OCI-LY1 (cell line): Measurements from ENCODE around the gene MOB3A.

Experiments
- H2AFZ ChIP-seq: fragments of 200-600 bp; sonication (generic), shearing (Covaris generic); 2 replicates; pipeline ENCODE4 v1.6.0; 2014; ENCODE audit warnings: antibody characterized with exemption, mild to moderate bottlenecking, low read length
- H3F3A ChIP-seq: fragments of 200-600 bp; sonication (generic), shearing (Covaris generic); 2 replicates; pipeline ENCODE4 v1.6.0; 2014; ENCODE audit warnings: mild to moderate bottlenecking, antibody characterized with exemption, low read length, moderate library complexity; ENCODE audit not compliant: insufficient read depth
- H3K27ac ChIP-seq: fragments of 200-600 bp; sonication (generic); 2 replicates; pipeline ENCODE4 v1.5.1; 2014; ENCODE audit warnings: low read length, mixed run types, mild to moderate bottlenecking, low read depth; ENCODE audit not compliant: poor library complexity, severe bottlenecking
- H3K27me3 ChIP-seq: fragments of 200-600 bp; sonication (generic); 2 replicates; pipeline ENCODE4 v1.6.0; 2014; ENCODE audit warnings: antibody characterized with exemption, mild to moderate bottlenecking, low read length, moderate library complexity; ENCODE audit not compliant: insufficient read depth
- H3K36me3 ChIP-seq: fragments of 200-600 bp; sonication (generic); 2 replicates; pipeline ENCODE4 v1.6.1; 2014; ENCODE audit warnings: mild to moderate bottlenecking, antibody characterized with exemption, low read length, moderate library complexity, mixed read lengths; ENCODE audit not compliant: insufficient read depth
- H3K4me1 ChIP-seq: fragments of 200-600 bp; sonication (generic); 2 replicates; pipeline ENCODE4 v1.5.1; 2014; ENCODE audit warnings: mild to moderate bottlenecking, low read length, moderate library complexity; ENCODE audit not compliant: insufficient read depth, severe bottlenecking
- H3K4me2 ChIP-seq: fragments of 200-600 bp; sonication (generic), shearing (Covaris generic); 2 replicates; pipeline ENCODE4 v1.6.1; 2014; ENCODE audit warnings: low read length
- H3K4me3 ChIP-seq: fragments of 200-600 bp; sonication (generic); 2 replicates; pipeline ENCODE4 v1.5.1; 2014; ENCODE audit warnings: low read length, low read depth, mild to moderate bottlenecking, mixed read lengths; ENCODE audit not compliant: poor library complexity, severe bottlenecking
- H3K79me2 ChIP-seq: fragments of 200-600 bp; shearing (Covaris generic); 2 replicates; pipeline ENCODE4 v1.6.1; 2016; ENCODE audit warnings: mixed run types, low read length, mixed read lengths; ENCODE audit not compliant: insufficient read depth
- H3K9ac ChIP-seq: fragments of 200-600 bp; sonication (generic), shearing (Covaris generic); 2 replicates; pipeline ENCODE4 v1.6.1; 2014; ENCODE audit warnings: mild to moderate bottlenecking, low read length, mixed read lengths
- H3K9me2 ChIP-seq: fragments of 200-600 bp; sonication (generic), shearing (Covaris generic); 2 replicates; pipeline ENCODE4 v1.6.1; 2014; ENCODE audit warnings: low read depth, mild to moderate bottlenecking, low read length, mixed read lengths
- H3K9me3 ChIP-seq: fragments of 200-600 bp; shearing (Covaris generic); 2 replicates; pipeline ENCODE4 v1.6.1; 2014; ENCODE audit warnings: low read length, mixed read lengths
- H4K20me1 ChIP-seq: fragments of 200-600 bp; sonication (generic), shearing (Covaris generic); 2 replicates; pipeline ENCODE4 v1.6.0; 2016; ENCODE audit warnings: mild to moderate bottlenecking, low read length; ENCODE audit not compliant: insufficient read depth
- EZH2 ChIP-seq: fragments of 200-600 bp; sonication (generic), shearing (Covaris generic); IDR thresholded peaks from 2 replicates; pipeline ENCODE4 v1.8.0; 2017; ENCODE audit warnings: borderline replicate concordance, mixed run types, mild to moderate bottlenecking, antibody characterized with exemption, low read length, moderate library complexity, mixed read lengths
- TF ChIP-seq, protein P1 (sequence below): fragments of 200-600 bp; sonication (generic), shearing (Covaris generic); IDR thresholded peaks from 2 replicates; pipeline ENCODE4 v1.5.1; 2017; ENCODE audit warnings: mild to moderate bottlenecking, antibody characterized with exemption, low read length, moderate library complexity, mixed read lengths

The MOB3A gene

DNA sequence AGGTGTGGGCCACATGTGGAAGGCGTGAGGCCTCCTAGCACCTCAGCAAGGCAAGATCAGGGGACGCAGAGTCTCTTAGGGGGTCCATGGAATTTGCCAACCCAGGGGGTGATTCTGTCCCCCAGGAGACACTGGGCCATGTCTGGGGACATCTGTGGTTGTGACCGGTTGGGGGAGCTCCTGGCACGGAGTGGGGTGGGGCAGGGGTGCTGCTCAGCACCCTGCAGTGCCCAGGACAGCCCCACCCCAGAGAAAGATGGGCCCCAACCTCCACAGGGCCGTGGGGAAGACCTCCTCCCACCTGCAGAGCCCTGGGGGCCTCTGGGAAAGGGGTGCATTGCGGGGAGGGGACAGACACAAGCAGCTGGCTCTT is 49.1 kb downstream of the MOB3A start:
- no peaks in the 10 kb centered on the region for H3K9me2 ChIP-seq
- no peak overlapping the region for H2AFZ ChIP-seq
- H3K4me1 ChIP-seq = peaks cover 69% of the 10 kb centered on the region
- H3K27me3 ChIP-seq = no peaks in the 10 kb centered on the region
- no peak overlapping the region for H3K4me2 ChIP-seq
- peaks cover 15% of the 10 kb centered on the region; the same call in 1 of the 2 replicates for H3K36me3 ChIP-seq
- no peaks in the 10 kb centered on the region for H3K79me2 ChIP-seq
- H3K4me3 ChIP-seq = no peak overlapping the region
- TF ChIP-seq, protein P1, sequence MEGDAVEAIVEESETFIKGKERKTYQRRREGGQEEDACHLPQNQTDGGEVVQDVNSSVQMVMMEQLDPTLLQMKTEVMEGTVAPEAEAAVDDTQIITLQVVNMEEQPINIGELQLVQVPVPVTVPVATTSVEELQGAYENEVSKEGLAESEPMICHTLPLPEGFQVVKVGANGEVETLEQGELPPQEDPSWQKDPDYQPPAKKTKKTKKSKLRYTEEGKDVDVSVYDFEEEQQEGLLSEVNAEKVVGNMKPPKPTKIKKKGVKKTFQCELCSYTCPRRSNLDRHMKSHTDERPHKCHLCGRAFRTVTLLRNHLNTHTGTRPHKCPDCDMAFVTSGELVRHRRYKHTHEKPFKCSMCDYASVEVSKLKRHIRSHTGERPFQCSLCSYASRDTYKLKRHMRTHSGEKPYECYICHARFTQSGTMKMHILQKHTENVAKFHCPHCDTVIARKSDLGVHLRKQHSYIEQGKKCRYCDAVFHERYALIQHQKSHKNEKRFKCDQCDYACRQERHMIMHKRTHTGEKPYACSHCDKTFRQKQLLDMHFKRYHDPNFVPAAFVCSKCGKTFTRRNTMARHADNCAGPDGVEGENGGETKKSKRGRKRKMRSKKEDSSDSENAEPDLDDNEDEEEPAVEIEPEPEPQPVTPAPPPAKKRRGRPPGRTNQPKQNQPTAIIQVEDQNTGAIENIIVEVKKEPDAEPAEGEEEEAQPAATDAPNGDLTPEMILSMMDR = peak; percentile 9; the same call in 1 of the 2 replicates
- TF ChIP-seq EZH2 = no peak
- H4K20me1 ChIP-seq = no peaks in the 10 kb centered on the region
- no peak overlapping the region for H3K27ac ChIP-seq
- H3K9me3 ChIP-seq = no peaks in the 10 kb centered on the region
- H3K9ac ChIP-seq = no peak overlapping the region
- no peaks in the 10 kb centered on the region for H3F3A ChIP-seq

DNA sequence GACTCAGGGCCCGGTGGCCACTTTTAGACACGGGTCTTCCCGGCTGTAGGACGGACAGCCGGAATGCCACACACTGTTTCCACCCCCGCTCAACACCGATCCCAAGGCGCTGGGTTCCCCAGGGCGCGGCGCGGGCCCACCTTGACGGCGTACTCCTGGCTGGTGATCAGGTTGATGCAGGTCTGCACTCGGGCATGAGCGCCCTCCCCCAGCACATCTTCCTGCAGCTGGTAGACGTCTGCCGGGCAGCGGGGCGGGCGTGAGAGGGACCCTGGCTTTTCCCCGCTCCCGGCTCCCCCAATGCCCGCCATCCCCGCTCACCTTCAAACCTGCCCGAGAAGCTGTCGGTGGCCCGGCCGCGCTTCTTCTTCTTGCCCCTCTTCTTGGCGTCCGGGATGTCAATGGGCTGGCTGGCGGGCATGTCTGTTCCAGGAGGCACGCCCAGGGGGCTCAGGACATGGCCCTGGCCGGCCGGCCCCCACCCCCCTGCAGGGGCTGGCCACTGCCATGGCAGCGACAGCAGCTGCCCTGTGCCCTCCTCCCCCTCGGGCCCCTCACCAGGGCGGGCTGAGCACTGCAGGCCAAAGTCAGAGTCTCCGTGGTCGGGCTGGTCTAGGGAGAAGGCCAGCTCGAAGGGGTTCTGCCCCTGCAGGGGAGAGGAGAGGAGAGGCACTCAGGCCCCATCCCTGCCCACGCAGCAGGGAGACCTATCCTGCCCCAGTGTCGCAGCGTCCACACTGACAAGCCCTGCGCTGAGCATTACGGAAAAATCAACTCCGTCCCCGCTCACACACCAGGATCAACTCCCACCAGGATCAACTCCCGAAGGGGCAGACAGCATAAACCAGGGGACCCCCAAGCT is 49.8 kb downstream of the MOB3A start:
- Histone ChIP-seq H3K4me2 (no peak overlapping the region), H3K27ac (no peak overlapping the region), H3F3A (no peaks in the 10 kb centered on the region), H3K9me2 (no peaks in the 10 kb centered on the region), H3K79me2 (no peaks in the 10 kb centered on the region), H2AFZ (no peak overlapping the region), H3K4me3 (no peak overlapping the region), H3K27me3 (no peaks in the 10 kb centered on the region), H3K36me3 (peaks cover 20% of the 10 kb centered on the region; the same call in 1 of the 2 replicates), H4K20me1 (no peaks in the 10 kb centered on the region), H3K9me3 (no peaks in the 10 kb centered on the region), H3K4me1 (peaks cover 67% of the 10 kb centered on the region), H3K9ac (no peak overlapping the region)
- TF ChIP-seq EZH2 = no peak
- TF ChIP-seq, protein P1 = no peak

DNA sequence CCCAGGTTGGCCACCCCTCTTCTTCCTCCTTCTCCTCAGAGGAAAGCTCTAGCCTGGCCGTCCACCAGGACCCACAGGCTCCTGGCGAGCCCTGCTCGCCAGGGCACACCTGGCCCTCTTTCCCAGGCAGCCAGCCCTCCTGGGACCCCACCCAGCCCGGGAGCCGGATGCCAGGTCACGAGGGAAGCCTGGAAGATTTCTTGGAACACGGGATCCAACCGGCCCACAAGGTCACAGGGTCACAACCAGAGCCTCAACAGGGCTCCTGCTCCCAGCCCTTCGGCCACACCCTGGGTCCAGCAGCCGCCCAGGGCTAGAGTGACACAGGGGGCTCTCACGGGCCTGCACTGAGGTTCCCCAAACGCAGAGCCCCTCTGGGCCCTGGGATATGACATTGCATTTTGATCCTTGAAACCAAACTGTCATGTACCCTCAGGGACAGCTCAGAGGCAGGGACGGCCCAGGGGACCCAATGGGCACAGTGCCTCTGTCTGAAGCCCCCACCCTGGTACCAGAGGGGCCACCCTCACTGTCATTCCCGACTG is 50.6 kb downstream of the MOB3A start:
- H3K9ac ChIP-seq = no peak overlapping the region
- H3K9me2 ChIP-seq = no peaks in the 10 kb centered on the region
- no peaks in the 10 kb centered on the region for H4K20me1 ChIP-seq
- no peaks in the 10 kb centered on the region for H3K27me3 ChIP-seq
- H2AFZ ChIP-seq = no peak overlapping the region
- TF ChIP-seq, protein P1 = no peak
- no peak for TF ChIP-seq EZH2
- no peaks in the 10 kb centered on the region for H3K9me3 ChIP-seq
- no peak overlapping the region for H3K4me3 ChIP-seq
- H3K36me3 ChIP-seq = peaks cover 27% of the 10 kb centered on the region; the same call in 1 of the 2 replicates
- H3F3A ChIP-seq = no peaks in the 10 kb centered on the region
- H3K4me1 ChIP-seq = peaks cover 74% of the 10 kb centered on the region
- peak overlapping the region; percentile 95 for H3K27ac ChIP-seq
- H3K79me2 ChIP-seq = no peaks in the 10 kb centered on the region
- no peak overlapping the region for H3K4me2 ChIP-seq
